Omental fat pad (tissue), 4 donors: ENCODE results near the gene COX5B. TPM values are rescaled to one million over a fixed set of nuclear protein-coding genes. Genes with fewer than 3 reads are reported as not detected.

Source experiments
- ATAC-seq: fragments of 150-250 bp; one replicate; pipeline ENCODE4 v1.9.1; 2016; ENCODE audit warnings: mild to moderate bottlenecking, moderate library complexity; ENCODE audit not compliant: low FRiP score
- DNase-seq: peaks from one replicate; pipeline ENCODE4 v3.0.0-alpha.2; 2019; ENCODE audit warnings: low spot score
- CTCF ChIP-seq, 3 donors: fragments of 450-650 bp; IDR thresholded peaks; one replicate each; pipeline ENCODE4 v1.5.1; 2016 to 2017; ENCODE audit warnings: antibody characterized with exemption in 3 of 3, mild to moderate bottlenecking in 3 of 3, moderate library complexity in 2 of 3
- small RNA-seq: library from RNA; depleted of rRNA; stranded (forward); fragments of <200 nt; gene quantifications from one replicate; pipeline ENCODE3, GENCODE V24; 2016
- total RNA-seq, 4 donors: library from RNA; depleted of rRNA; stranded (reverse); fragments of >200 nt; gene quantifications; one replicate each; pipeline ENCODE4 v1.1.0, GENCODE V29; 2016

Gene COX5B
- total RNA-seq, 4 donors from 2014 or later: 204 to 415 (median 362) TPM

GRCh38 chr2:97691166-97691565, 45.3 kb downstream of the COX5B start:
- TF ChIP-seq CTCF (IDR thresholded peaks at IDR 0.05): no peak
- ATAC-seq: no peak
- DNase-seq: no peak

GRCh38 chr2:97693476-97693875, 47.6 kb downstream of the COX5B start:
- no peak for TF ChIP-seq CTCF (IDR thresholded peaks at IDR 0.05)
- ATAC-seq (no peak), DNase-seq (no peak)

GRCh38 chr2:97695744-97696143, 49.9 kb downstream of the COX5B start:
- TF ChIP-seq CTCF (IDR thresholded peaks at IDR 0.05): no peak
- ATAC-seq: no peak
- no peak for DNase-seq

- peak in 2 of 3 donors; percentile 91 to 98 for TF ChIP-seq CTCF (IDR thresholded peaks at IDR 0.05)
- DNase-seq (peak; percentile 95), ATAC-seq (peak; percentile 90)
Observed at GRCh38 chr2:97697252-97698235, 51.7 kb downstream of the COX5B start.

Small RNAs within 50 kb of the gene (small RNA-seq; reads per million reads assigned to genes)
- gene RNU4-8P: not detected

Other genes with a start within 250 kb of the COX5B start
- gene ANKRD36B, start 56.2 kb upstream of the COX5B start, total RNA-seq: 10 to 100 TPM; 26.6 to 97.1 (median 45.0) TPM
- 10 to 100 TPM; 33.2 to 96.3 (median 54.1) TPM for gene ACTR1B, start 18.0 kb downstream of the COX5B start, total RNA-seq
- 10 to 100 TPM in 2 of 4 donors, 1 to 10 TPM in 2; 4.8 to 17.8 (median 10.4) TPM for gene C2orf92, start 23.7 kb downstream of the COX5B start, total RNA-seq
- gene ZAP70, start 67.5 kb downstream of the COX5B start, total RNA-seq: 1 to 10 TPM; 4.1 to 9.6 (median 6.5) TPM